ENCODE results near the gene CDC42EP2.

DNA sequence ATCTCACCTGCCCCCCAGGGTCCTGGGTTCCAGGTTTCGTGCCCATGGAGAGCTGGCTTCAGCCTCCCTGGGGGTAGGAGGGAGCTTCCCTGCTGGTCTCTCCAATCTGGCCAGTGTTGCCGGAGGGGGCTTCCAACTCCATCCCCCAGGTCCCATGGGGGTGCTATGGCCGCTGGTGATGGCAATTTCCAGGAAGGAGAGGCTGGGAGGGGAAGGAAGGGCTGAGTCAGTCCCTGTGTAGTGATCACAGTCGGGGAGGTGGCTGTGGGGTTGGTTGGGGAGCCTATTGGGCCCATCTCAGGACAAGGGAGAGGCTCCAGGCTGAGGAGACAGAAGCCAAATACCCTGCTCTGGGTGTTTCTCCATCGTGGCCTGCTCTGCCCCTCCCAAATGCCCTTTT is 5.7 kb upstream of the CDC42EP2 start:
- TF ChIP-seq, protein P1, sequence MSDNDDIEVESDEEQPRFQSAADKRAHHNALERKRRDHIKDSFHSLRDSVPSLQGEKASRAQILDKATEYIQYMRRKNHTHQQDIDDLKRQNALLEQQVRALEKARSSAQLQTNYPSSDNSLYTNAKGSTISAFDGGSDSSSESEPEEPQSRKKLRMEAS (IDR thresholded peaks at IDR 0.05) = no peak
- no peak for TF ChIP-seq EP300 (IDR thresholded peaks at IDR 0.05; ENCODE audit: borderline replicate concordance)
- TF ChIP-seq RAD21 (IDR thresholded peaks at IDR 0.05; ENCODE audit: low read depth) = no peak
- no peak for TF ChIP-seq NFIC (IDR thresholded peaks at IDR 0.05)

Data from Ishikawa (cell line).